ENCODE data around the gene MRPS33. TPM values are rescaled to one million over a fixed set of nuclear protein-coding genes. Genes with fewer than 3 reads are reported as not detected.
A peak's percentile ranks its signal among the peaks of the same experiment; 100 is the strongest.

Gene MRPS33
- total RNA-seq, 1 donor from 2014 or later, result 53.8 TPM

GRCh38 chr7:141014125-141014523 is 628 bp downstream of the MRPS33 start:
- no peak for FAIRE-seq
- H3K27ac ChIP-seq (ENCODE audit: low read depth, low read length), result peak overlapping the region; percentile 90

DNA sequence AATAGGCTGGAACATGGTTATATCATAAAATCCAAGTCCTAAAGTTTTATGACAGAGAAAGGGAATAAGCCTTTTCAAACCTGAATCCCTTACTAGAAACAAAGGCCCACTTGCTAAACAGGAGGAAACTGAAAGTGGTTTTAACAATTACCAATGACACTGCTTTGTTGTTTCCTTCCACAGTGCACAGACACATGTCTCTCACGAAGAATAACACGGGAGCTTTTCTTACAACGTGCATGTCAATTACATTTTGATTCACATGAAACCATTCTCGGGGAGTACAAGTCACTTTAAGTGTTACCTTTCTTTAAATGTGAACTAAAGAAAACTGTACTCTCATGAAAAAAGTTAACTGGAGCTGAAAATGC is 1.4 kb downstream of the MRPS33 start:
- no peaks in the 10 kb centered on the region for H3K27me3 ChIP-seq (ENCODE audit: insufficient read depth, low read length)
- peak overlapping the region; percentile 90 for H3K9ac ChIP-seq (ENCODE audit: low read length)
- peaks cover 4% of the 10 kb centered on the region for H3K4me1 ChIP-seq (ENCODE audit: insufficient read depth, low read length)
- H3K9me3 Mint-ChIP-seq (ENCODE audit: unreplicated experiment), result no peaks in the 10 kb centered on the region
- H3K36me3 ChIP-seq (ENCODE audit: insufficient read depth, low read length), result peaks cover 1% of the 10 kb centered on the region
- peak overlapping the region; percentile 42 for H3K27ac Mint-ChIP-seq (ENCODE audit: unreplicated experiment)
- H3K4me3 ChIP-seq (ENCODE audit: insufficient read depth, low read depth, low read length), result peak overlapping the region; percentile 93
- no peaks in the 10 kb centered on the region for H3K27me3 Mint-ChIP-seq (ENCODE audit: low read depth, unreplicated experiment)
- H3K27ac ChIP-seq (ENCODE audit: low read depth, low read length), result peak overlapping the region; percentile 90
- no peak for DNase-seq (ENCODE audit: low read depth)
- H3K4me1 Mint-ChIP-seq (ENCODE audit: low read depth, unreplicated experiment), result peaks cover 21% of the 10 kb centered on the region
- H2AFZ ChIP-seq (ENCODE audit: low read depth, low read length), result no peak overlapping the region
- H3K9me3 ChIP-seq (ENCODE audit: insufficient read depth, low read depth, low read length), result no peaks in the 10 kb centered on the region
- TF ChIP-seq, protein P1, sequence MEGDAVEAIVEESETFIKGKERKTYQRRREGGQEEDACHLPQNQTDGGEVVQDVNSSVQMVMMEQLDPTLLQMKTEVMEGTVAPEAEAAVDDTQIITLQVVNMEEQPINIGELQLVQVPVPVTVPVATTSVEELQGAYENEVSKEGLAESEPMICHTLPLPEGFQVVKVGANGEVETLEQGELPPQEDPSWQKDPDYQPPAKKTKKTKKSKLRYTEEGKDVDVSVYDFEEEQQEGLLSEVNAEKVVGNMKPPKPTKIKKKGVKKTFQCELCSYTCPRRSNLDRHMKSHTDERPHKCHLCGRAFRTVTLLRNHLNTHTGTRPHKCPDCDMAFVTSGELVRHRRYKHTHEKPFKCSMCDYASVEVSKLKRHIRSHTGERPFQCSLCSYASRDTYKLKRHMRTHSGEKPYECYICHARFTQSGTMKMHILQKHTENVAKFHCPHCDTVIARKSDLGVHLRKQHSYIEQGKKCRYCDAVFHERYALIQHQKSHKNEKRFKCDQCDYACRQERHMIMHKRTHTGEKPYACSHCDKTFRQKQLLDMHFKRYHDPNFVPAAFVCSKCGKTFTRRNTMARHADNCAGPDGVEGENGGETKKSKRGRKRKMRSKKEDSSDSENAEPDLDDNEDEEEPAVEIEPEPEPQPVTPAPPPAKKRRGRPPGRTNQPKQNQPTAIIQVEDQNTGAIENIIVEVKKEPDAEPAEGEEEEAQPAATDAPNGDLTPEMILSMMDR (IDR thresholded peaks at IDR 0.05; ENCODE audit: insufficient read depth, low read depth, low read length), result no peak
- no peak for TF ChIP-seq EZH2 (IDR thresholded peaks at IDR 0.05; ENCODE audit: insufficient read depth, low read length)
- FAIRE-seq, result no peak
- H3K79me2 ChIP-seq (ENCODE audit: insufficient read depth, low read length), result peaks cover 17% of the 10 kb centered on the region
- H3K4me2 ChIP-seq (ENCODE audit: low read length), result peak overlapping the region; percentile 88
- no peaks in the 10 kb centered on the region for H4K20me1 ChIP-seq (ENCODE audit: insufficient read depth, low read length)
- no peaks in the 10 kb centered on the region for H3K36me3 Mint-ChIP-seq (ENCODE audit: low read depth, unreplicated experiment)
- peak overlapping the region; percentile 99 for H3K4me3 Mint-ChIP-seq (ENCODE audit: unreplicated experiment)

More at GRCh38 chr7:141014125-141014523, 628 bp downstream of the MRPS33 start:
- no peaks in the 10 kb centered on the region for H3K27me3 ChIP-seq (ENCODE audit: insufficient read depth, low read length)
- peaks cover 4% of the 10 kb centered on the region for H3K4me1 ChIP-seq (ENCODE audit: insufficient read depth, low read length)
- peaks cover 17% of the 10 kb centered on the region for H3K79me2 ChIP-seq (ENCODE audit: insufficient read depth, low read length)
- TF ChIP-seq, protein P1 (IDR thresholded peaks at IDR 0.05; ENCODE audit: insufficient read depth, low read depth, low read length), result no peak
- TF ChIP-seq EZH2 (IDR thresholded peaks at IDR 0.05; ENCODE audit: insufficient read depth, low read length), result no peak
- no peaks in the 10 kb centered on the region for H3K36me3 ChIP-seq (ENCODE audit: insufficient read depth, low read length)
- peak overlapping the region; percentile 93 for H3K4me3 ChIP-seq (ENCODE audit: insufficient read depth, low read depth, low read length)
- no peaks in the 10 kb centered on the region for H3K9me3 ChIP-seq (ENCODE audit: insufficient read depth, low read depth, low read length)
- Mint-ChIP-seq H3K27me3 (ENCODE audit: low read depth, unreplicated experiment) (peaks cover 3% of the 10 kb centered on the region), H3K27ac (ENCODE audit: unreplicated experiment) (peak overlapping the region; percentile 99), H3K4me1 (ENCODE audit: low read depth, unreplicated experiment) (peaks cover 21% of the 10 kb centered on the region), H3K36me3 (ENCODE audit: low read depth, unreplicated experiment) (no peaks in the 10 kb centered on the region), H3K4me3 (ENCODE audit: unreplicated experiment) (peak overlapping the region; percentile 99), H3K9me3 (ENCODE audit: unreplicated experiment) (no peaks in the 10 kb centered on the region)
- H4K20me1 ChIP-seq (ENCODE audit: insufficient read depth, low read length), result no peaks in the 10 kb centered on the region
- peak; percentile 35 for DNase-seq (ENCODE audit: low read depth)
- peak overlapping the region; percentile 97 for H2AFZ ChIP-seq (ENCODE audit: low read depth, low read length)
- peak overlapping the region; percentile 90 for H3K9ac ChIP-seq (ENCODE audit: low read length)
- peak overlapping the region; percentile 88 for H3K4me2 ChIP-seq (ENCODE audit: low read length)

- Histone ChIP-seq H3K4me1 (ENCODE audit: insufficient read depth, low read length) (peaks cover 4% of the 10 kb centered on the region), H3K9me3 (ENCODE audit: insufficient read depth, low read depth, low read length) (no peaks in the 10 kb centered on the region), H3K9ac (ENCODE audit: low read length) (peak overlapping the region; percentile 90), H3K27ac (ENCODE audit: low read depth, low read length) (no peak overlapping the region), H4K20me1 (ENCODE audit: insufficient read depth, low read length) (no peaks in the 10 kb centered on the region), H3K79me2 (ENCODE audit: insufficient read depth, low read length) (peaks cover 17% of the 10 kb centered on the region), H3K27me3 (ENCODE audit: insufficient read depth, low read length) (no peaks in the 10 kb centered on the region), H3K36me3 (ENCODE audit: insufficient read depth, low read length) (peaks cover 2% of the 10 kb centered on the region), H3K4me2 (ENCODE audit: low read length) (peak overlapping the region; percentile 88), H3K4me3 (ENCODE audit: insufficient read depth, low read depth, low read length) (no peak overlapping the region), H2AFZ (ENCODE audit: low read depth, low read length) (no peak overlapping the region)
- Mint-ChIP-seq H3K9me3 (ENCODE audit: unreplicated experiment) (no peaks in the 10 kb centered on the region), H3K4me3 (ENCODE audit: unreplicated experiment) (peak overlapping the region; percentile 99), H3K27me3 (ENCODE audit: low read depth, unreplicated experiment) (no peaks in the 10 kb centered on the region), H3K36me3 (ENCODE audit: low read depth, unreplicated experiment) (no peaks in the 10 kb centered on the region), H3K4me1 (ENCODE audit: low read depth, unreplicated experiment) (peaks cover 21% of the 10 kb centered on the region), H3K27ac (ENCODE audit: unreplicated experiment) (peak overlapping the region; percentile 47)
- DNase-seq (ENCODE audit: low read depth), result no peak
- no peak for FAIRE-seq
- TF ChIP-seq EZH2 (IDR thresholded peaks at IDR 0.05; ENCODE audit: insufficient read depth, low read length), result no peak
- TF ChIP-seq, protein P1 (IDR thresholded peaks at IDR 0.05; ENCODE audit: insufficient read depth, low read depth, low read length), result no peak
These were observed 1.9 kb downstream of the MRPS33 start for GRCh38 chr7:141012696-141013344.

Measured in astrocyte (in vitro differentiated cells and primary cell).